Trophoblast cell (in vitro differentiated cells and primary cell): ENCODE data around the gene ATP10B.

Experiments
- DNase-seq, 2 donors: peaks; one replicate each; pipeline ENCODE4 v3.0.0-alpha.2; 2016
- H2AFZ ChIP-seq: 2 replicates; pipeline ENCODE4 v1.6.1; 2013; ENCODE audit warnings: low read length, moderate library complexity, mild to moderate bottlenecking; ENCODE audit not compliant: insufficient read depth, poor library complexity
- H2AK5ac ChIP-seq: 2 replicates; pipeline ENCODE4 v1.6.1; 2013; ENCODE audit warnings: mild to moderate bottlenecking, low read length
- H2BK120ac ChIP-seq: 2 replicates; pipeline ENCODE4 v1.6.1; 2013; ENCODE audit warnings: low read length, mild to moderate bottlenecking, moderate library complexity; ENCODE audit not compliant: insufficient read depth, poor library complexity
- H2BK12ac ChIP-seq: 2 replicates; pipeline ENCODE4 v1.6.1; 2013; ENCODE audit warnings: mild to moderate bottlenecking, low read length, moderate library complexity
- H2BK5ac ChIP-seq: 2 replicates; pipeline ENCODE4 v1.6.1; 2013; ENCODE audit warnings: low read length, low read depth, moderate library complexity, mild to moderate bottlenecking; ENCODE audit not compliant: poor library complexity
- H3K14ac ChIP-seq: 2 replicates; pipeline ENCODE4 v1.6.1; 2013; ENCODE audit warnings: mild to moderate bottlenecking, low read length
- H3K18ac ChIP-seq: 2 replicates; pipeline ENCODE4 v1.6.1; 2013; ENCODE audit warnings: mild to moderate bottlenecking, low read length
- H3K23ac ChIP-seq: 2 replicates; pipeline ENCODE4 v1.6.1; 2013; ENCODE audit warnings: low read length
- H3K27ac ChIP-seq: 2 replicates; pipeline ENCODE4 v1.5.1; 2013; ENCODE audit warnings: low read depth, mild to moderate bottlenecking, inconsistent platforms, low read length, moderate library complexity
- H3K27me3 ChIP-seq: 2 replicates; pipeline ENCODE4 v1.6.1; 2013; ENCODE audit warnings: inconsistent platforms, mild to moderate bottlenecking, low read length, moderate library complexity; ENCODE audit not compliant: insufficient read depth
- H3K36me3 ChIP-seq, 2 experiments: 1 replicate in 1 of 2; 2 replicates in 1 of 2; pipeline ENCODE4 v1.6.1; 2013; ENCODE audit warnings: low read length in 2 of 2, mild to moderate bottlenecking in 2 of 2, moderate library complexity in 1 of 2; ENCODE audit not compliant: insufficient read depth in 2 of 2, control insufficient read depth in 1 of 2
- H3K4ac ChIP-seq: 2 replicates; pipeline ENCODE4 v1.6.1; 2013; ENCODE audit warnings: low read depth, mild to moderate bottlenecking, low read length, moderate library complexity
- H3K4me1 ChIP-seq, 2 experiments: 1 replicate in 1 of 2; 2 replicates in 1 of 2; pipeline ENCODE4 v1.6.1; 2013; ENCODE audit warnings: low read length in 2 of 2, mild to moderate bottlenecking in 2 of 2, moderate library complexity in 1 of 2; ENCODE audit not compliant: insufficient read depth in 2 of 2, control insufficient read depth in 1 of 2
- H3K4me2 ChIP-seq: 2 replicates; pipeline ENCODE4 v1.6.1; 2013; ENCODE audit warnings: inconsistent platforms, mild to moderate bottlenecking, low read length, moderate library complexity
- H3K4me3 ChIP-seq: 2 replicates; pipeline ENCODE4 v1.5.1; 2013; ENCODE audit warnings: mild to moderate bottlenecking, low read depth, low read length, inconsistent platforms
- H3K79me1 ChIP-seq: one replicate; pipeline ENCODE4 v1.6.1; 2013; ENCODE audit warnings: low read length
- H3K79me2 ChIP-seq: 2 replicates; pipeline ENCODE4 v1.6.1; 2013; ENCODE audit warnings: low read length, mild to moderate bottlenecking; ENCODE audit not compliant: control insufficient read depth, insufficient read depth, poor library complexity
- H3K9ac ChIP-seq: 2 replicates; pipeline ENCODE4 v1.6.1; 2013; ENCODE audit warnings: mild to moderate bottlenecking, low read length
- H3K9me3 ChIP-seq: 2 replicates; pipeline ENCODE4 v1.6.1; 2013; ENCODE audit warnings: low read depth, mild to moderate bottlenecking, control low read depth, inconsistent platforms, low read length; ENCODE audit not compliant: insufficient read depth
- H4K12ac ChIP-seq: 2 replicates; pipeline ENCODE4 v1.6.1; 2013; ENCODE audit warnings: low read depth, mild to moderate bottlenecking, low read length, moderate library complexity
- H4K8ac ChIP-seq: 2 replicates; pipeline ENCODE4 v1.6.1; 2013; ENCODE audit warnings: low read depth, mild to moderate bottlenecking, low read length, moderate library complexity
- H4K91ac ChIP-seq: one replicate; pipeline ENCODE4 v1.6.1; 2013; ENCODE audit warnings: low read depth, mild to moderate bottlenecking, low read length, moderate library complexity
- WGBS: extraction: QIAGEN DNeasy Blood & Tissue Kit; methylation state at CpG from one replicate; pipeline ENCODE4 v1.1.7; 2013; ENCODE audit warnings: missing lambda C conversion rate; ENCODE audit not compliant: insufficient read length, insufficient coverage; ENCODE audit errors: extremely low coverage; 5-methylcytosine and 5-hydroxymethylcytosine counted together

Gene ATP10B

GRCh38 chr5:160567031-160567705 lies 284.8 kb downstream of the ATP10B start:
- H4K8ac ChIP-seq, result no peak overlapping the region
- no peak overlapping the region for H2BK12ac ChIP-seq
- no peak overlapping the region for H3K9ac ChIP-seq
- no peak overlapping the region for H2AFZ ChIP-seq
- no peak overlapping the region for H3K14ac ChIP-seq
- no peak overlapping the region for H4K91ac ChIP-seq
- H2BK5ac ChIP-seq, result no peak overlapping the region
- H3K4me3 ChIP-seq, result no peak overlapping the region
- no peak overlapping the region for H2AK5ac ChIP-seq
- no peak overlapping the region for H3K4ac ChIP-seq
- H3K23ac ChIP-seq, result no peak overlapping the region
- WGBS, result no CpG with 5 or more reads among the region's 4 CpGs
- H3K9me3 ChIP-seq, result peaks cover 1% of the 10 kb centered on the region
- no peaks in the 10 kb centered on the region for H3K79me2 ChIP-seq
- H3K27me3 ChIP-seq, result no peaks in the 10 kb centered on the region
- H3K4me2 ChIP-seq, result no peak overlapping the region
- no peak overlapping the region for H2BK120ac ChIP-seq
- no peak overlapping the region for H3K18ac ChIP-seq
- H3K27ac ChIP-seq, result no peak overlapping the region
- H4K12ac ChIP-seq, result no peak overlapping the region
- no peaks in the 10 kb centered on the region for H3K79me1 ChIP-seq
- no peaks in the 10 kb centered on the region for H3K36me3 ChIP-seq
- DNase-seq, result no peak
- H3K4me1 ChIP-seq, result no peaks in the 10 kb centered on the region

GRCh38 chr5:160565376-160565775 lies 286.6 kb downstream of the ATP10B start:
- H3K27me3 ChIP-seq, result no peaks in the 10 kb centered on the region
- H3K27ac ChIP-seq, result no peak overlapping the region
- no peak overlapping the region for H2BK5ac ChIP-seq
- H4K8ac ChIP-seq, result no peak overlapping the region
- H3K23ac ChIP-seq, result no peak overlapping the region
- H3K9ac ChIP-seq, result no peak overlapping the region
- H3K18ac ChIP-seq, result no peak overlapping the region
- H4K12ac ChIP-seq, result no peak overlapping the region
- no peak overlapping the region for H4K91ac ChIP-seq
- no peak overlapping the region for H2BK12ac ChIP-seq
- no CpG with 5 or more reads among the region's 8 CpGs for WGBS
- H3K79me1 ChIP-seq, result no peaks in the 10 kb centered on the region
- H3K4me2 ChIP-seq, result no peak overlapping the region
- H3K14ac ChIP-seq, result no peak overlapping the region
- no peak overlapping the region for H2BK120ac ChIP-seq
- DNase-seq, result no peak
- H3K9me3 ChIP-seq, result peaks cover 1% of the 10 kb centered on the region
- no peak overlapping the region for H3K4ac ChIP-seq
- H3K79me2 ChIP-seq, result no peaks in the 10 kb centered on the region
- H2AFZ ChIP-seq, result no peak overlapping the region
- no peak overlapping the region for H3K4me3 ChIP-seq
- no peak overlapping the region for H2AK5ac ChIP-seq
- no peaks in the 10 kb centered on the region for H3K4me1 ChIP-seq
- H3K36me3 ChIP-seq, result no peaks in the 10 kb centered on the region

DNA sequence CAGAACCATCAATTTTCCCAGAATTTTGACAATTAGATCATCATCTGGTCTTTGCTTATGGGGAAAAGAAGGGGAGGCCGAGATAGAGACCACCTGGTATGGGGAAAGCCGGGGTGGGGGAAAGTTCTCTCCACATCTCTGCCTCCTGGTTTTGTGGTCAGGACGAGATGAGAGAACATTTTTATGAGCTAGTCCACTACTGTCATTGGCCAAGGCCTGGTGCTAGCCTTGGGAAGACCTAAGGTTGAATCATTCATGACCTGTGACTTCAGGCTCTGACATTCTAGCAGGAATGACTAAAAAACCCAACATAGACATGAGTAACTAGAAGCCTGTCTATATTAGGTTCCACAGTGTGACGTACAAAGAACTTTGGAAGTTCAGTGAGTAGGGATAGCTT lies 295.2 kb downstream of the ATP10B start:
- H3K4me3 ChIP-seq, result no peak overlapping the region
- H3K9ac ChIP-seq, result no peak overlapping the region
- no peak overlapping the region for H4K12ac ChIP-seq
- H3K79me1 ChIP-seq, result no peaks in the 10 kb centered on the region
- no peaks in the 10 kb centered on the region for H3K9me3 ChIP-seq
- H4K91ac ChIP-seq, result no peak overlapping the region
- no peak overlapping the region for H2BK12ac ChIP-seq
- no peak overlapping the region for H3K23ac ChIP-seq
- no peaks in the 10 kb centered on the region for H3K27me3 ChIP-seq
- H2AK5ac ChIP-seq, result no peak overlapping the region
- H3K79me2 ChIP-seq, result no peaks in the 10 kb centered on the region
- no peak overlapping the region for H3K14ac ChIP-seq
- no peak overlapping the region for H4K8ac ChIP-seq
- no peak overlapping the region for H3K27ac ChIP-seq
- H3K18ac ChIP-seq, result no peak overlapping the region
- H2BK120ac ChIP-seq, result no peak overlapping the region
- no peak for DNase-seq
- no peak overlapping the region for H3K4ac ChIP-seq
- no CpG with 5 or more reads among the region's 4 CpGs for WGBS
- H3K4me1 ChIP-seq, result peaks cover 0 to 10% of the 10 kb centered on the region in 2 experiments
- H2BK5ac ChIP-seq, result no peak overlapping the region
- no peaks in the 10 kb centered on the region for H3K36me3 ChIP-seq
- H3K4me2 ChIP-seq, result no peak overlapping the region
- H2AFZ ChIP-seq, result no peak overlapping the region

GRCh38 chr5:160555971-160556631 lies 295.9 kb downstream of the ATP10B start:
- H3K79me2 ChIP-seq, result no peaks in the 10 kb centered on the region
- no peak overlapping the region for H2BK12ac ChIP-seq
- H3K27me3 ChIP-seq, result no peaks in the 10 kb centered on the region
- no peak overlapping the region for H3K27ac ChIP-seq
- H3K4ac ChIP-seq, result no peak overlapping the region
- H3K18ac ChIP-seq, result no peak overlapping the region
- WGBS, result no CpG with 5 or more reads among the region's 6 CpGs
- no peak overlapping the region for H3K23ac ChIP-seq
- H3K4me1 ChIP-seq, result peaks cover 0 to 10% of the 10 kb centered on the region in 2 experiments
- H3K9me3 ChIP-seq, result no peaks in the 10 kb centered on the region
- H2BK120ac ChIP-seq, result no peak overlapping the region
- no peaks in the 10 kb centered on the region for H3K36me3 ChIP-seq
- H3K14ac ChIP-seq, result no peak overlapping the region
- H3K4me2 ChIP-seq, result no peak overlapping the region
- H2AK5ac ChIP-seq, result no peak overlapping the region
- no peak overlapping the region for H4K91ac ChIP-seq
- H4K8ac ChIP-seq, result no peak overlapping the region
- no peaks in the 10 kb centered on the region for H3K79me1 ChIP-seq
- no peak overlapping the region for H3K9ac ChIP-seq
- H3K4me3 ChIP-seq, result no peak overlapping the region
- H2AFZ ChIP-seq, result no peak overlapping the region
- DNase-seq, result peak; percentile 42 to 44
- H4K12ac ChIP-seq, result no peak overlapping the region
- no peak overlapping the region for H2BK5ac ChIP-seq
